SU-DHL-6 (cell line): ENCODE measurements around the gene MYO1H.

ENCODE experiments used
- H2AFZ ChIP-seq: fragments of 200-600 bp; sonication (generic); 2 replicates; pipeline ENCODE4 v1.6.1; 2014; ENCODE audit warnings: low read depth, mild to moderate bottlenecking, moderate library complexity, mixed read lengths, antibody characterized with exemption, low read length; ENCODE audit not compliant: severe bottlenecking
- H3F3A ChIP-seq: fragments of 200-600 bp; shearing (Covaris generic); 2 replicates; pipeline ENCODE4 v1.6.0; 2016; ENCODE audit warnings: antibody characterized with exemption, mild to moderate bottlenecking; ENCODE audit not compliant: insufficient read depth
- H3K27ac ChIP-seq: fragments of 200-600 bp; sonication (generic); 2 replicates; pipeline ENCODE4 v1.5.1; 2016; ENCODE audit warnings: low read depth, mild to moderate bottlenecking, low read length, moderate library complexity, mixed read lengths
- H3K27me3 ChIP-seq: fragments of 200-600 bp; sonication (generic), shearing (Covaris generic); 2 replicates; pipeline ENCODE4 v1.6.0; 2014; ENCODE audit warnings: mild to moderate bottlenecking, low read length
- H3K36me3 ChIP-seq: fragments of 200-600 bp; sonication (generic); 2 replicates; pipeline ENCODE4 v1.6.1; 2014; ENCODE audit warnings: mild to moderate bottlenecking, low read length, mixed read lengths
- H3K4me2 ChIP-seq: fragments of 300-600, 200-600 bp; shearing (Covaris generic), sonication (generic); 2 replicates; pipeline ENCODE4 v1.6.0; 2014; ENCODE audit warnings: low read length, low read depth, mild to moderate bottlenecking; ENCODE audit not compliant: poor library complexity, severe bottlenecking
- H3K4me3 ChIP-seq: fragments of 200-600 bp; sonication (generic); 2 replicates; pipeline ENCODE4 v1.5.1; 2014; ENCODE audit warnings: antibody characterized with exemption, low read length, mild to moderate bottlenecking, mixed read lengths; ENCODE audit not compliant: insufficient read depth, poor library complexity, severe bottlenecking
- H3K79me2 ChIP-seq: fragments of 200-600 bp; sonication (generic); 2 replicates; pipeline ENCODE4 v1.6.1; 2014; ENCODE audit warnings: mild to moderate bottlenecking, low read length, moderate library complexity; ENCODE audit not compliant: insufficient read depth
- H3K9ac ChIP-seq: fragments of 200-600 bp; sonication (generic); 2 replicates; pipeline ENCODE4 v1.7.0; 2014; ENCODE audit warnings: mild to moderate bottlenecking, low read length
- H3K9me2 ChIP-seq: fragments of 200-600 bp; sonication (generic); replicated peaks from 2 replicates; pipeline ENCODE4 v1.6.1; 2014; ENCODE audit warnings: low read length; ENCODE audit not compliant: insufficient read depth
- H3K9me3 ChIP-seq: fragments of 200-600 bp; sonication (generic); 2 replicates; pipeline ENCODE4 v1.6.1; 2014; ENCODE audit warnings: low read length, mixed read lengths; ENCODE audit not compliant: insufficient read depth
- H4K20me1 ChIP-seq: fragments of 200-600 bp; sonication (generic); 2 replicates; pipeline ENCODE4 v1.6.1; 2014; ENCODE audit warnings: low read depth, mild to moderate bottlenecking, antibody characterized with exemption, low read length, moderate library complexity, mixed read lengths
- EZH2phosphoT487 ChIP-seq: fragments of 200-600 bp; sonication (generic), shearing (Covaris generic); conservative IDR thresholded peaks from 2 replicates; pipeline ENCODE4 v1.6.1; 2018; ENCODE audit warnings: mild to moderate bottlenecking, antibody characterized with exemption, low read length, moderate library complexity, mixed read lengths
- TF ChIP-seq, protein P1 (sequence below): fragments of 200-600 bp; sonication (generic); IDR thresholded peaks from one replicate; pipeline ENCODE4 v1.5.1; 2017; ENCODE audit warnings: antibody characterized with exemption, mild to moderate bottlenecking, low read length, moderate library complexity; ENCODE audit not compliant: insufficient read depth, poor library complexity, severe bottlenecking

The MYO1H gene

GRCh38 chr12:109476807-109477184, 129.1 kb downstream of the MYO1H start:
- peak overlapping the region; percentile 72; the same call in 1 of the 2 replicates for H3K27ac ChIP-seq
- H3K79me2 ChIP-seq = peaks cover 67% of the 10 kb centered on the region
- H3K36me3 ChIP-seq = no peaks in the 10 kb centered on the region
- no peaks in the 10 kb centered on the region for H3K9me3 ChIP-seq
- no peaks in the 10 kb centered on the region for H3K9me2 ChIP-seq
- H3K9ac ChIP-seq = peak overlapping the region; percentile 80
- no peaks in the 10 kb centered on the region for H4K20me1 ChIP-seq
- H3F3A ChIP-seq = no peaks in the 10 kb centered on the region
- H3K4me3 ChIP-seq = peak overlapping the region; percentile 77
- peak overlapping the region; percentile 69 for H2AFZ ChIP-seq
- peak overlapping the region; percentile 95 for H3K4me2 ChIP-seq
- H3K27me3 ChIP-seq = no peaks in the 10 kb centered on the region
- TF ChIP-seq, protein P1, sequence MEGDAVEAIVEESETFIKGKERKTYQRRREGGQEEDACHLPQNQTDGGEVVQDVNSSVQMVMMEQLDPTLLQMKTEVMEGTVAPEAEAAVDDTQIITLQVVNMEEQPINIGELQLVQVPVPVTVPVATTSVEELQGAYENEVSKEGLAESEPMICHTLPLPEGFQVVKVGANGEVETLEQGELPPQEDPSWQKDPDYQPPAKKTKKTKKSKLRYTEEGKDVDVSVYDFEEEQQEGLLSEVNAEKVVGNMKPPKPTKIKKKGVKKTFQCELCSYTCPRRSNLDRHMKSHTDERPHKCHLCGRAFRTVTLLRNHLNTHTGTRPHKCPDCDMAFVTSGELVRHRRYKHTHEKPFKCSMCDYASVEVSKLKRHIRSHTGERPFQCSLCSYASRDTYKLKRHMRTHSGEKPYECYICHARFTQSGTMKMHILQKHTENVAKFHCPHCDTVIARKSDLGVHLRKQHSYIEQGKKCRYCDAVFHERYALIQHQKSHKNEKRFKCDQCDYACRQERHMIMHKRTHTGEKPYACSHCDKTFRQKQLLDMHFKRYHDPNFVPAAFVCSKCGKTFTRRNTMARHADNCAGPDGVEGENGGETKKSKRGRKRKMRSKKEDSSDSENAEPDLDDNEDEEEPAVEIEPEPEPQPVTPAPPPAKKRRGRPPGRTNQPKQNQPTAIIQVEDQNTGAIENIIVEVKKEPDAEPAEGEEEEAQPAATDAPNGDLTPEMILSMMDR = no peak
- TF ChIP-seq EZH2phosphoT487 = no peak

DNA sequence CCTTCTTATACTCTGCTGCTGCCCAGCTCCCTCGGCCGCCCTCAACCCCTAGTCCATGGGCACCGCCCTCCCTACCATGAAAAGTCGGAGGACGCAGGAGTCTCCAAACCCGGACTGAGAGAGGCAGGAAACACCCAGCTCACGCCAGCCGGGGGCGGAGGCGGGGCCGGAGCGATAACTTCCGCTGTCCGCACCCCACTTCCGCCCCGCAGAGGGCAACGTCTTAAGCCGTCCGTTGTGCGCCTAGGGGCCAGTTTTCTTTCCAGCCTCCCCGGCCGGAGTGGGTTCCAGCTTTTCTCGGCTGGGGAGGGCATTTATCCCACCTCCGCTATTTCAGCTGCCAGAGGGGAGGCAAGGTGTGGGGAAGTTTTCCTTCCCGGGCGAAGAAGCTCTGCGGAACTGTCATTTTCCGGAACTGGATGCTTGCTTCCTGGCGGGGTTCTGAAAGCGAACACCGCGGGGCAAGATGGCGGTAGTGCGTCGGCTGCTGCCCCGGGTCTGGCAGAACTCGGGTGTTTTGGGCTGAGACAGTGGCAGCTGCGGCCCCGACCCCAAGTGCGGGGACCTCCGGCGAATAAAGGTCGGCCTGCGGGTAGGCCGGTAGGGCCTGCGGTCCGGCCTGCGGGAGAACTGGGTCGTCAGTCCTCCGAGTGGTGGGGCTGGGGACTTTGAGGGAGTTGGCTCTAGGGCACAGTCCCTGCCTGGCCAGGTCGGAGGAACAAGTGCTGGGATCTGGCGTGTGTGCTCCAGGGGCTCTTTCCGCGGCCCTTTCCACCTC, 129.7 kb downstream of the MYO1H start, which contains the start of the genes KCTD10 and UBE3B:
TSS of gene KCTD10 (minus strand) at position 116 of the 778 bp plus-strand sequence. CDS start at position 78, 38 bp downstream.
TSS of gene UBE3B (plus strand) at position 450 of the 778 bp plus-strand sequence. CDS start 5,918 bp downstream, outside the sequence.
- Histone ChIP-seq H3K27me3 (no peaks in the 10 kb centered on the region), H3K9me3 (no peaks in the 10 kb centered on the region), H3K4me3 (peak within 1 kb of the TSS; percentile 77), H3K27ac (peak within 1 kb of the TSS; percentile 72), H4K20me1 (no peaks in the 10 kb centered on the region), H3K4me2 (peak within 1 kb of the TSS; percentile 95), H3K9ac (peak within 1 kb of the TSS; percentile 80), H2AFZ (peak within 1 kb of the TSS; percentile 69), H3K79me2 (peaks cover 61% of the 10 kb centered on the region), H3K9me2 (no peaks in the 10 kb centered on the region), H3F3A (no peaks in the 10 kb centered on the region), H3K36me3 (no peaks in the 10 kb centered on the region)
- TF ChIP-seq, protein P1 = no peak
- TF ChIP-seq EZH2phosphoT487 = no peak

DNA sequence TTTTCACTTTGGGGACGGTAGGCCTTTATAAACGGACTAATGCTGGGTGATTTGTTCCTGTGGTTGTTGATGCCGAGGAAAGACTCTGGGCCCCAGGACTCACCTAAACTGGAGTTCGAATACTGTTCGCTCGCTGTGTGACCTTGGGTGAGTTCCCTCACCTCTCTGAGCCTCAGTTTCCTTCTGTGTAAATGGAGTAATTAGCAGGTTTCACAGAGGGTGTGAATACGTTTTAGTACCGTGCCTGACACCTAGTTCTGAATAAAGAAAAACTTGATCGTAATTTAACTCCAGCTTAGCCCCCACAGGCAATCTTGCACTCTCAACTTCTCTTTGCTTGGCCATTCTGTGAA, 130.2 kb downstream of the MYO1H start:
- Histone ChIP-seq H3K9me2 (no peaks in the 10 kb centered on the region), H3K79me2 (peaks cover 56% of the 10 kb centered on the region), H3K36me3 (no peaks in the 10 kb centered on the region), H2AFZ (peak overlapping the region; percentile 69), H3K9ac (peak overlapping the region; percentile 80), H3K27me3 (no peaks in the 10 kb centered on the region), H4K20me1 (no peaks in the 10 kb centered on the region), H3K27ac (no peak overlapping the region), H3K4me2 (peak overlapping the region; percentile 95), H3K4me3 (peak overlapping the region; percentile 77), H3F3A (no peaks in the 10 kb centered on the region), H3K9me3 (no peaks in the 10 kb centered on the region)
- TF ChIP-seq, protein P1 = no peak
- TF ChIP-seq EZH2phosphoT487 = no peak
